ENCODE results near the gene FBXW8. TPM values are rescaled to one million over a fixed set of nuclear protein-coding genes. Genes with fewer than 3 reads are reported as not detected.

The FBXW8 gene
- total RNA-seq, 4 donors from 2014 or later, result 29.3 to 45.5 (median 32.9) TPM

- 97% methylated on average over 18 to 21 of the region's 23 CpGs for WGBS, 2 donors
- no peak overlapping the region for H3K4me3 ChIP-seq (replicated peaks in 1 of 3)
- H3K27ac ChIP-seq, result no peak overlapping the region
- no peaks in the 10 kb centered on the region for H3K9me3 ChIP-seq
- no peak for TF ChIP-seq POLR2A (IDR thresholded peaks at IDR 0.05)
- no peak for TF ChIP-seq CTCF (IDR thresholded peaks at IDR 0.05)
- DNase-seq, result no peak
- intact Hi-C loops (cut with DNase I), result no loop called here
- H3K4me1 ChIP-seq, result peaks cover 0 to 5% of the 10 kb centered on the region in 2 donors
- H3K36me3 ChIP-seq, result no peaks in the 10 kb centered on the region
- H3K27me3 ChIP-seq, result no peaks in the 10 kb centered on the region
Observed at GRCh38 chr12:117042171-117042842, 131.6 kb downstream of the FBXW8 start.

- no peak for DNase-seq
- no peaks in the 10 kb centered on the region for H3K9me3 ChIP-seq
- no peaks in the 10 kb centered on the region for H3K36me3 ChIP-seq
- H3K27ac ChIP-seq, result no peak overlapping the region
- H3K27me3 ChIP-seq, result no peaks in the 10 kb centered on the region
- H3K4me3 ChIP-seq (replicated peaks in 1 of 3), result no peak overlapping the region
- intact Hi-C loops (cut with DNase I), result no loop called here
- WGBS, 2 donors, result 86 to 92% methylated on average over 6 of the region's 6 CpGs
- H3K4me1 ChIP-seq, result peaks cover 0 to 5% of the 10 kb centered on the region in 2 donors
- TF ChIP-seq CTCF (IDR thresholded peaks at IDR 0.05) (no peak), POLR2A (IDR thresholded peaks at IDR 0.05) (no peak)
Observed at GRCh38 chr12:117042862-117043261, 132.1 kb downstream of the FBXW8 start.

GRCh38 chr12:117044311-117044710 lies 133.6 kb downstream of the FBXW8 start:
- Histone ChIP-seq H3K4me3 (replicated peaks in 1 of 3) (no peak overlapping the region), H3K36me3 (no peaks in the 10 kb centered on the region), H3K27ac (no peak overlapping the region), H3K9me3 (no peaks in the 10 kb centered on the region), H3K27me3 (no peaks in the 10 kb centered on the region), H3K4me1 (peaks cover 0 to 12% of the 10 kb centered on the region in 2 donors)
- no peak for DNase-seq
- intact Hi-C loops (cut with DNase I), result no loop called here
- TF ChIP-seq CTCF (IDR thresholded peaks at IDR 0.05), result no peak
- no peak for TF ChIP-seq POLR2A (IDR thresholded peaks at IDR 0.05)
- WGBS, 2 donors, result 79 to 88% methylated on average over 11 of the region's 11 CpGs

GRCh38 chr12:117044790-117045159 lies 134.0 kb downstream of the FBXW8 start:
- TF ChIP-seq POLR2A (IDR thresholded peaks at IDR 0.05), result no peak
- TF ChIP-seq CTCF (IDR thresholded peaks at IDR 0.05), result no peak
- intact Hi-C loops (cut with DNase I), result no loop called here
- no peak for DNase-seq
- Histone ChIP-seq H3K27me3 (no peaks in the 10 kb centered on the region), H3K36me3 (no peaks in the 10 kb centered on the region), H3K27ac (no peak overlapping the region), H3K4me3 (replicated peaks in 1 of 3) (no peak overlapping the region), H3K4me1 (peaks cover 0 to 12% of the 10 kb centered on the region in 2 donors), H3K9me3 (no peaks in the 10 kb centered on the region)
- WGBS, 2 donors, result 81 to 83% methylated on average over 13 of the region's 13 CpGs

- WGBS, 2 donors, result 60 to 66% methylated on average over 17 to 21 of the region's 23 CpGs
- H3K27ac ChIP-seq, result no peak overlapping the region
- intact Hi-C loops (cut with DNase I), result no loop called here
- peaks cover 0 to 14% of the 10 kb centered on the region in 2 donors for H3K4me1 ChIP-seq
- no peaks in the 10 kb centered on the region for H3K27me3 ChIP-seq
- no peaks in the 10 kb centered on the region for H3K36me3 ChIP-seq
- DNase-seq, result no peak
- TF ChIP-seq POLR2A (IDR thresholded peaks at IDR 0.05) (no peak), CTCF (IDR thresholded peaks at IDR 0.05) (no peak)
- no peaks in the 10 kb centered on the region for H3K9me3 ChIP-seq
- H3K4me3 ChIP-seq (replicated peaks in 1 of 3), result no peak overlapping the region
Observed at GRCh38 chr12:117045160-117046010, 134.6 kb downstream of the FBXW8 start.

Measured in thyroid gland (tissue), 4 donors.